Measurements from ENCODE around the gene SORCS2.

SORCS2 gene

GRCh38 chr4:7459471-7459870 lies 267.1 kb downstream of the SORCS2 start:
- no peaks in the 10 kb centered on the region for H3K9me3 ChIP-seq (ENCODE audit: control extremely low read depth in 1 of 5, control insufficient read depth in 4 of 5, insufficient read depth in 2 of 5, low read depth in 1 of 5, low read length in 4 of 5)
- 94% methylated on average over 7 of the region's 8 CpGs for WGBS (ENCODE audit: insufficient coverage)
- POLR2A ChIA-PET, result no interaction called here
- H3K4me3 ChIP-seq (ENCODE audit: control insufficient read depth in 1 of 7, extremely low read depth in 1 of 7, insufficient read depth in 4 of 7, low read depth in 2 of 7, low read length in 6 of 7), result no peak overlapping the region
- H3K27me3 ChIP-seq (replicated peaks in 2 of 5; ENCODE audit: control insufficient read depth in 4 of 5, insufficient read depth in 5 of 5, low read length in 4 of 5), result peaks cover 0 to 43% (median 4%) of the 10 kb centered on the region in 5 experiments
- H3K36me3 ChIP-seq (ENCODE audit: control insufficient read depth in 4 of 4, insufficient read depth in 4 of 4, low read length in 3 of 4), result no peaks in the 10 kb centered on the region
- no peak for DNase-seq
- H3K27ac ChIP-seq (ENCODE audit: insufficient read depth in 1 of 2, low read depth in 1 of 2, low read length in 2 of 2, poor library complexity in 1 of 2, severe bottlenecking in 2 of 2), result no peak overlapping the region
- no peaks in the 10 kb centered on the region for H3K4me1 ChIP-seq (ENCODE audit: control extremely low read depth in 1 of 4, control insufficient read depth in 4 of 4, insufficient read depth in 4 of 4, low read length in 3 of 4)
- CTCF ChIA-PET, result no interaction called here

DNA sequence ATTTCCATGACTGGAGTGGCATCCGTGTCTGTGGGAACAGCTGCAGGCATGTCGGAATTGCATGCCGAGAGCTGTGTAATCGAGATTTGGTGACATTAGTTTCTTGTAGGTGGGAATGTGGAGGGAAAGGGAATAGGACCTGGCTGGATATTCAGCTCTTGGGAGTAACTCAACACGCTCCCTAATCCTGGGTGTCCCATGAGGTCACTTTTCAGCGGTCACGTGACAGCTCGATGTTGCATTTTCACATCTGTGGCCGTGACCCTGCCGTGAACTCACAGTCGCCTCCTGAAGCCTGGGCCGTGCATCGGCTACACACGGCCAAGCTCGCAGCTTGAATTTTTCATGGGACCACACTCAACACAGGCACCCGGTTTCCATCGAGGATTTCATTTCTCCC lies 268.2 kb downstream of the SORCS2 start:
- ChIA-PET CTCF (no interaction called here), POLR2A (no interaction called here)
- WGBS (ENCODE audit: insufficient coverage), result 82% methylated on average over 16 of the region's 17 CpGs
- Histone ChIP-seq H3K27me3 (replicated peaks in 2 of 5; ENCODE audit: control insufficient read depth in 4 of 5, insufficient read depth in 5 of 5, low read length in 4 of 5) (peaks cover 0 to 45% (median 4%) of the 10 kb centered on the region in 5 experiments), H3K36me3 (ENCODE audit: control insufficient read depth in 4 of 4, insufficient read depth in 4 of 4, low read length in 3 of 4) (no peaks in the 10 kb centered on the region), H3K4me3 (ENCODE audit: control insufficient read depth in 1 of 7, extremely low read depth in 1 of 7, insufficient read depth in 4 of 7, low read depth in 2 of 7, low read length in 6 of 7) (no peak overlapping the region), H3K27ac (ENCODE audit: insufficient read depth in 1 of 2, low read depth in 1 of 2, low read length in 2 of 2, poor library complexity in 1 of 2, severe bottlenecking in 2 of 2) (no peak overlapping the region), H3K9me3 (ENCODE audit: control extremely low read depth in 1 of 5, control insufficient read depth in 4 of 5, insufficient read depth in 2 of 5, low read depth in 1 of 5, low read length in 4 of 5) (peaks cover 0 to under 1% (median 0%) of the 10 kb centered on the region in 5 experiments), H3K4me1 (ENCODE audit: control extremely low read depth in 1 of 4, control insufficient read depth in 4 of 4, insufficient read depth in 4 of 4, low read length in 3 of 4) (no peaks in the 10 kb centered on the region)
- DNase-seq, result no peak

GRCh38 chr4:7461230-7461629 lies 268.9 kb downstream of the SORCS2 start:
- POLR2A ChIA-PET, result no interaction called here

DNA sequence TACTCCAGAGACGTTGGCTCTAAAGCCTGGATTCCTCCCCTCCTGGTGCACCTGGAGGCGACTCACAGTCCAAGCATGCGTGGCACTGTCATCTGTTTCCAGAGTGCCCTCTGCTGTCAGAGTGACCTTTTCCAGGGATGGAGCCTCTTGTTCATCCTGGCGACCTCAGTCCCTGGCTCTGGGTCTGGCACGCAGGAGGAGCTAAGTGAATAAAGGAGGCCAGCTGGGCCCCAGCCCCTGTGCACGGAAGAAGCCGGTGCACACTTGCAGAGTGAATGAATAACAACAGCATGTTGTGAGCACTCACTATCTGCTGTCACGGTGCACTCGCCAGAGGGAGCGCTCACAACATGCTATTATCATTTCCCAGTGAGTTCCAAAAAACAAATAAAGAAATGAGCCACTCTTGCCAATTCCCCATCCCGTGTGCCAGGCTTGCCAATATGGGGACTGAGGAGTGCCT lies 270.2 kb downstream of the SORCS2 start:
- POLR2A ChIA-PET, result no interaction called here
- Histone ChIP-seq H3K4me1 (ENCODE audit: control extremely low read depth in 1 of 4, control insufficient read depth in 4 of 4, insufficient read depth in 4 of 4, low read length in 3 of 4) (no peaks in the 10 kb centered on the region), H3K27ac (ENCODE audit: insufficient read depth in 1 of 2, low read depth in 1 of 2, low read length in 2 of 2, poor library complexity in 1 of 2, severe bottlenecking in 2 of 2) (no peak overlapping the region), H3K9me3 (ENCODE audit: control extremely low read depth in 1 of 5, control insufficient read depth in 4 of 5, insufficient read depth in 2 of 5, low read depth in 1 of 5, low read length in 4 of 5) (peaks cover 0 to 14% (median 0%) of the 10 kb centered on the region in 5 experiments), H3K4me3 (ENCODE audit: control insufficient read depth in 1 of 7, extremely low read depth in 1 of 7, insufficient read depth in 4 of 7, low read depth in 2 of 7, low read length in 6 of 7) (no peak overlapping the region), H3K27me3 (replicated peaks in 2 of 5; ENCODE audit: control insufficient read depth in 4 of 5, insufficient read depth in 5 of 5, low read length in 4 of 5) (peaks cover 0 to 53% (median 4%) of the 10 kb centered on the region in 5 experiments), H3K36me3 (ENCODE audit: control insufficient read depth in 4 of 4, insufficient read depth in 4 of 4, low read length in 3 of 4) (no peaks in the 10 kb centered on the region)
- CTCF ChIA-PET, result no interaction called here
- no peak for DNase-seq
- WGBS (ENCODE audit: insufficient coverage), result 68% methylated on average over 11 of the region's 11 CpGs

More at GRCh38 chr4:7461230-7461629, 268.9 kb downstream of the SORCS2 start:
- no peaks in the 10 kb centered on the region for H3K36me3 ChIP-seq (ENCODE audit: control insufficient read depth in 4 of 4, insufficient read depth in 4 of 4, low read length in 3 of 4)
- peaks cover 0 to 45% (median 4%) of the 10 kb centered on the region in 5 experiments for H3K27me3 ChIP-seq (replicated peaks in 2 of 5; ENCODE audit: control insufficient read depth in 4 of 5, insufficient read depth in 5 of 5, low read length in 4 of 5)
- H3K4me3 ChIP-seq (ENCODE audit: control insufficient read depth in 1 of 7, extremely low read depth in 1 of 7, insufficient read depth in 4 of 7, low read depth in 2 of 7, low read length in 6 of 7), result no peak overlapping the region
- 40% methylated on average over 12 of the region's 17 CpGs for WGBS (ENCODE audit: insufficient coverage)
- H3K4me1 ChIP-seq (ENCODE audit: control extremely low read depth in 1 of 4, control insufficient read depth in 4 of 4, insufficient read depth in 4 of 4, low read length in 3 of 4), result no peaks in the 10 kb centered on the region
- H3K9me3 ChIP-seq (ENCODE audit: control extremely low read depth in 1 of 5, control insufficient read depth in 4 of 5, insufficient read depth in 2 of 5, low read depth in 1 of 5, low read length in 4 of 5), result peaks cover 0 to 8% (median 0%) of the 10 kb centered on the region in 5 experiments
- no peak overlapping the region for H3K27ac ChIP-seq (ENCODE audit: insufficient read depth in 1 of 2, low read depth in 1 of 2, low read length in 2 of 2, poor library complexity in 1 of 2, severe bottlenecking in 2 of 2)
- DNase-seq, result no peak
- CTCF ChIA-PET, result interaction anchor here (0.7 kb wide), 1 partner anchor 259 kb away, joined by 3 read pairs; no protein-coding TSS in a partner anchor

DNA sequence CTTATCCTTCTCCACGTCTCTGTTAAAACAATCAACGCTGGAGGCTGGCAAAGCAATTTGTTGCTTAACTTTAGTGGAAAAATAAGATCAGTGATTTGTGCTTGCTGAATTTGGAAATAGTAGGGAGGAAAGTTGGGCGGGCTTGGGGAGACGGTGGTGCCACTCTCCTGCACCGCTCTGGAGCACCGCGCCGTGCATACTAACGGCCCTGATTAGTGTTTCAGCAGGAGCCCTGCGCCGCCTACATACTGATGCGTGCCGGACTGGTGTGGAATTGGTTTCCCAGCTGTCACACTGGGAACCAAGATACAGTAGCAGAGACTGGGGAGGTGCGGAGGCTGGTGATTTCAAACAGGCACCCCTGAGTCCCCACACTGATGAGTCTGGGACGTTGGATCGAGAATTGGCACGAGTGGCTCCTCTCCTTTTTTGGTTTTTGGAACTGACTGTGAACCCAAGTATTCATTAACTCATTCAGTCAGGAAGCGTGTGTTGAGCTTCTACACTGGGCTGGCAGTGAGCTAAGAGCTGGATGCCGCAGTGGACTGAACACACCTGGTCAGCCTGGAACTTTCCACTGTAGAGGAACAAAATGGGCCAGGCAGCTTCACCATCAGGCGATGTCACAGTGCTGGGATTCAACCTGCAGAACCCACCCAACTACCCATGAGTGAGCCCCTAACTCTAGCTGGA lies 271.4 kb downstream of the SORCS2 start:
- Histone ChIP-seq H3K4me1 (ENCODE audit: control extremely low read depth in 1 of 4, control insufficient read depth in 4 of 4, insufficient read depth in 4 of 4, low read length in 3 of 4) (no peaks in the 10 kb centered on the region), H3K9me3 (ENCODE audit: control extremely low read depth in 1 of 5, control insufficient read depth in 4 of 5, insufficient read depth in 2 of 5, low read depth in 1 of 5, low read length in 4 of 5) (peaks cover 0 to 14% (median 0%) of the 10 kb centered on the region in 5 experiments), H3K27me3 (replicated peaks in 2 of 5; ENCODE audit: control insufficient read depth in 4 of 5, insufficient read depth in 5 of 5, low read length in 4 of 5) (peaks cover 0 to 52% (median 4%) of the 10 kb centered on the region in 5 experiments), H3K4me3 (ENCODE audit: control insufficient read depth in 1 of 7, extremely low read depth in 1 of 7, insufficient read depth in 4 of 7, low read depth in 2 of 7, low read length in 6 of 7) (no peak overlapping the region), H3K36me3 (ENCODE audit: control insufficient read depth in 4 of 4, insufficient read depth in 4 of 4, low read length in 3 of 4) (no peaks in the 10 kb centered on the region), H3K27ac (ENCODE audit: insufficient read depth in 1 of 2, low read depth in 1 of 2, low read length in 2 of 2, poor library complexity in 1 of 2, severe bottlenecking in 2 of 2) (no peak overlapping the region)
- WGBS (ENCODE audit: insufficient coverage), result 90% methylated on average over 15 of the region's 20 CpGs
- POLR2A ChIA-PET, result no interaction called here
- no peak for DNase-seq
- CTCF ChIA-PET, result no interaction called here

GRCh38 chr4:7464259-7464655 lies 271.9 kb downstream of the SORCS2 start:
- no peak for DNase-seq
- Histone ChIP-seq H3K27ac (ENCODE audit: insufficient read depth in 1 of 2, low read depth in 1 of 2, low read length in 2 of 2, poor library complexity in 1 of 2, severe bottlenecking in 2 of 2) (no peak overlapping the region), H3K9me3 (ENCODE audit: control extremely low read depth in 1 of 5, control insufficient read depth in 4 of 5, insufficient read depth in 2 of 5, low read depth in 1 of 5, low read length in 4 of 5) (peaks cover 0 to 14% (median 0%) of the 10 kb centered on the region in 5 experiments), H3K4me1 (ENCODE audit: control extremely low read depth in 1 of 4, control insufficient read depth in 4 of 4, insufficient read depth in 4 of 4, low read length in 3 of 4) (no peaks in the 10 kb centered on the region), H3K27me3 (replicated peaks in 2 of 5; ENCODE audit: control insufficient read depth in 4 of 5, insufficient read depth in 5 of 5, low read length in 4 of 5) (peaks cover 0 to 52% (median 4%) of the 10 kb centered on the region in 5 experiments), H3K4me3 (ENCODE audit: control insufficient read depth in 1 of 7, extremely low read depth in 1 of 7, insufficient read depth in 4 of 7, low read depth in 2 of 7, low read length in 6 of 7) (no peak overlapping the region), H3K36me3 (ENCODE audit: control insufficient read depth in 4 of 4, insufficient read depth in 4 of 4, low read length in 3 of 4) (no peaks in the 10 kb centered on the region)
- POLR2A ChIA-PET, result no interaction called here
- WGBS (ENCODE audit: insufficient coverage), result 93% methylated on average over 5 of the region's 5 CpGs
- CTCF ChIA-PET, result no interaction called here

GRCh38 chr4:7465017-7465416 lies 272.7 kb downstream of the SORCS2 start:
- DNase-seq, result no peak
- peaks cover 0 to 14% (median 0%) of the 10 kb centered on the region in 5 experiments for H3K9me3 ChIP-seq (ENCODE audit: control extremely low read depth in 1 of 5, control insufficient read depth in 4 of 5, insufficient read depth in 2 of 5, low read depth in 1 of 5, low read length in 4 of 5)
- no peak overlapping the region for H3K27ac ChIP-seq (ENCODE audit: insufficient read depth in 1 of 2, low read depth in 1 of 2, low read length in 2 of 2, poor library complexity in 1 of 2, severe bottlenecking in 2 of 2)
- no peaks in the 10 kb centered on the region for H3K36me3 ChIP-seq (ENCODE audit: control insufficient read depth in 4 of 4, insufficient read depth in 4 of 4, low read length in 3 of 4)
- H3K27me3 ChIP-seq (replicated peaks in 2 of 5; ENCODE audit: control insufficient read depth in 4 of 5, insufficient read depth in 5 of 5, low read length in 4 of 5), result peaks cover 0 to 49% (median 4%) of the 10 kb centered on the region in 5 experiments
- no peak overlapping the region for H3K4me3 ChIP-seq (ENCODE audit: control insufficient read depth in 1 of 7, extremely low read depth in 1 of 7, insufficient read depth in 4 of 7, low read depth in 2 of 7, low read length in 6 of 7)
- ChIA-PET POLR2A (no interaction called here), CTCF (no interaction called here)
- 94% methylated on average over 9 of the region's 9 CpGs for WGBS (ENCODE audit: insufficient coverage)
- no peaks in the 10 kb centered on the region for H3K4me1 ChIP-seq (ENCODE audit: control extremely low read depth in 1 of 4, control insufficient read depth in 4 of 4, insufficient read depth in 4 of 4, low read length in 3 of 4)

All from common myeloid progenitor, CD34-positive (primary cell).